Measurements from ENCODE around the gene CENPX.
A peak's percentile ranks its signal among the peaks of the same experiment; 100 is the strongest.
"Not testable (repeated sequence)": the region's sequence is repeated elsewhere in the genome, so short reads cannot be mapped to it uniquely, and the experiment has no call there.

Gene CENPX

DNA sequence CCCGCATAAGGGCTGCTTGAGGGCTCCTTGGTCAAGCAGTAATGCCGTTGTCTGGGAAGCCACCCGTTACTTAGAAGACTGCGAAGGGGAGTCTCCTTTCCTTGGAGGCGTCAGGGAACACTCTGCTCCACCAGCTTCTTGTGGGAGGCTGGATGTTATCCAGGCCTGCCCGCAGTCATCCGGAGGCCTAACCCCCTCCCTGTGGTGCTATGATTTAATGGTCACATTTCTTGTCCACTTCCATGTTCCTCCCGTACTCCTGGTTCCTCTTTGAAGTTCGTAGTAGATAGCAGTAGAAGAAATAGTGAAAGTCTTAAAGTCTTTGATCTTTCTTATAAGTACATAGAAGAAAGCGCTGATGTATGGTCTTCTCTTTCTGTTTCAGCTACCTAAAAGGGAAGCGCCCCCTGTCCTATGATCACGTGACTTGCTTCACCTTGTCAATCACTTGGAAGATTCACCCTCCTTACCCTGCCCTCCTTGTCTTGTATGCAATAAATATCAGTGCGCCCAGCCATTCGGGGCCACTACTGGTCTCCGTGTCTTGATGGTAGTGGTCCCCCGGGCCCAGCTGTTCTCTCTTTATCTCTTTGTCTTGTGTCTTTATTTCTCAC is 16.2 kb upstream of the CENPX start:
- not testable (repeated sequence) for DNase-seq

DNA sequence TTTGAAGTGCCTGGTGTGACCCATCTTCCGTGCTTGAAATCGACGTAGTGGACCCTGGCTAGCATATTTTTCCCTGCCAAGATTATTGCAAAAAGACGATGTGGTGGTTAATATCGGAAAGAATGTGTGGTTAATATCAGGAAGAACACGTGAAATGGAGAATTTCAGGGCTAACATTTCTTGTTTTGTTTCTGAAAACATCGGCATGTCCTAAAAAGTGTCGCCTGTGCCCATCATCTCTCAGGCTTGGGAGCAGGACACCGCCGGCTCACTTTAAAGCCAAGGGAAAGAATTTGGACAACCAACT is 15.2 kb upstream of the CENPX start:
- no peak for DNase-seq

DNA sequence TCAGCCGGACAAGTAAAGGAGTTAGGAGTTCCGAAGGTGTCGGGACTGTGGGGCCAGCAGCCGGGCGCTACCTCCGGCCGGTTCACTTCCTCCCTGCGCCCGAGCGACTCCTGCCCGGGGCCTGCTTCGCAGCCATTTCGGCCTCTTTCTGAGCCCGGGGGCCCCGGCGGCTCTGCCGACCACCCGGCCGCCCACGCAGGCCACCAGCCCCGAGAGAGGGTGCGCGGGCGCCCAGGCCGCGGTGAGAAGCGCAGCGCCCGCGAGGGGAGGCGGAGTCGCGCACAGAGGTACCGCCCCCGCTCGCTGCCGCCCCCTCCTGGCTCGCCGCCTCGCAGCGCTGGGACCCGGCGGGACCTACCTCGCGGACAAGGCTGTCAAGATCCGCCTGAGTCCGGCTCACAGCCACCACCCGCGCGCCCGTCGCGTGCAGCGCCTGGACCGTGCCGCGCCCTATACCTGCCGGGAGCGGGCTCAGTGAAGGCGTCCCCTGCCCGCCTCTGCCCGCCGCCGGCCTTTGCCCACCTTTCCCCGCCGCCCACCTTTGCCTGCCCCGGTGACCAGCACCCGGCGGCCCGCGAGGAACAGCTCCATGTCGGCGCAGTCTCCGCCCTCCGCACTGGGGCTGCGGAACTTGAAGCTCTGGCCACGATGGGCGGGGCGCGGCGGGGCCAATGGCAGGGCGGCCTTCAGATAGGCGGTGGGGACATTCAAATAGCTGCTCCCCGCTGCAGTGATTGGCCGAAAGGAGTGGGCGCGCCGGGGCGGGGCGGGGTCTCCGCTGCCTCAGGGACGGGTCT is 14.6 kb upstream of the CENPX start, which contains the start of gene DCXR:
TSS of gene DCXR (minus strand) at position 606 of the 797 bp plus-strand sequence. CDS start at position 591, 15 bp downstream.
- DNase-seq, result peak; percentile 97

DNA sequence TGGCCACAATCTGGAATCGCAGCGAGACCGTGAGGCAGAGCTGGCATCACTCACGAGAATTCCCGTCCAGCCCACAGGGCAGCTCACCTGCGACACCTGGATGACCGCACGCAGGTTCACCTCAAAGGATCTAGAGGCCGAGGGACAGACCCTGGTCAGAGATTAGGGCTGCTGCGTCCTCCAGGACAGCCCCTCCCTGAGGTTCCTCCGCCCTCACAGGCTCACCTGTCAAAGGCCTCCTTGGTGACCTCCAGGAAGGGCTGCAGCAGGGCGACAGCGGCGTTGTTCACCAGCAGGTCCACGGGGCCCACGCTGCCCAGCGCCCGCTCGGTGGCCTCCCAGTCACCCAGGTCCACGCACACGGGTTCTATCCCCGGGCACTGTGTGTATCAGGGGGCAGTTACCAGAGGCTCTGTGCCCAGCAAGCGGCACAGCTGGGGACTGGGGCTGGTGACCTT is 14.0 kb upstream of the CENPX start:
- no peak for DNase-seq

DNA sequence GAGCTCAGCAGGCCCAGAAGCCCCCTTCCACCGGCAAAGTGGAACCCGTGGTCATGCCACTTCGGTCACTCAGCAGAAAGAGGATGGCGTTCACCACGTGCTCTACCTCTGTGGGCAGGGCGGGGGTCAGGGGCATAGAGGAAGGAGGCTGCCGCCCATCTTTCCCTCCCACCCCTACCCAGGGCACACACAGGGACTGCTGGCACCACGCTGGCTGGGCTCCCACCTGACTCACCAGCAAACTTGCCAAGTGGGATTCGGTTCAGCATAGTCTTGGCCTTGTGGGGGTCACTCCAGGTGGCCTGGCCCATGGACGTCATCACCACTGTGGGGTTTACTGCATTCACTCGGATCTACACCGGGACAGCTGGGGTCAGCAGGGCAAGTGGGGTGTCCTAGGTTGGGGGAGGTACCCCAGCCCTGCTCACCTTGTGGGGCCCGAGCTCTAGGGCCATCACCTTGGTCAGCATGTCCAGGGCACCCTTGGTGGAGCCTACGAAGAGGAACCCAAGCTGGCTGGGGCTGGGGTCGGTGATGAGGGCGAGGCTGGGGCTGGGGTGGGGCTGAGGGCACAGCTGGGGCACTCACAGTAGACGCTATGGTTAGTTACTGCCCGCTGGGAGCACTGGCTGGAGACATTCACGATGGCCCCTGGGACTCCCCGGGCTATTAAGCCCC is 13.4 kb upstream of the CENPX start:
- DNase-seq, result no peak

DNA sequence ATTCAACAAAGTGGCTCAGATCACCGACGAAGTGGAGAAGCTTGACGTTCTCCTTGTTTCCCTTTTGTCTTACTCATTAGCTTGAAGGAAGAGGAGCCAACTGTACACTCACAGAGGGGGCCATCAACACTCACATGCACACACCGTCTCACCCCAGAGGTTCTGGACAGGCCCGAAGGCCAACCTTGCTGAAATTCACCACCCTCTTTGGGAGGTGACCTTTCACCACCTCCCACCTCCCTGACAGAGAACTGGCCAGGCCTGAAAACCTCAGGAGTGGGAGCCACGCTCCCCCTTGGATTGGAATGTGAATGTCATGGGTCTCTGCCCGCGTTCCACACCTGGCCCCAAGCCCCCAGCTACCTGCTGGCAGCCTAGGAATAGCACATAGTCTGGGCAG is 12.8 kb upstream of the CENPX start:
- DNase-seq, result no peak

DNA sequence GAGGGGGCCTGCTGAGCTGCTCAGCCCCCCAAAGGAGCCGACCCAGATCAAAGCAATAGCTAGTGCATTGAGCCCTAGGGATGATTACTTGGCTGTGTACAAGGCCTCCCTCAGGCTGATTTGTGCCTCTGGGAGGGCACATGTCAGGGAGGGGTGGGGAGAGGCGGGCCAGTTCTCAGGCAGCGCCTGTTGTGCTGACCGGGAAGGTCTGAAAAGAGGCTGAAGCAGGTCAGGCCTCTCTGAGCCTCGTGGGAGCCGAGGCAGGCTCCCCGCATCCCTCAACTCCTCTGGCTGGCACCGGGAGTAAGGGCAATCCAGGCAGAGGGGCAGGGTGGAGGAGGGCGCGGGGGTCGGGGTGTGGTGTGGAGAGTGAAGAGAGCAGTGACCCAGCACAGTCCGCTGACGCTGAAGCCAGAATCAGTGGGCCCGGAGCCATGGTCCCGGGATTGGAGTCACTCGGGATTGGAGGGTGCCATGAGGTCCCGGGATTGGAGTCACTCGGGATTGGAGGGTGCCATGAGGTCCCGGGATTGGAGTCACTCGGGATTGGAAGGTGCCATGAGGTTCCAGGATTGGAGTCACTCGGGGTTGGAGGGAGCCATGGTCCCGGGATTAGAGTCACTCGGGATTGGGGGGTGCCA is 11.8 kb upstream of the CENPX start:
- DNase-seq, result no peak

DNA sequence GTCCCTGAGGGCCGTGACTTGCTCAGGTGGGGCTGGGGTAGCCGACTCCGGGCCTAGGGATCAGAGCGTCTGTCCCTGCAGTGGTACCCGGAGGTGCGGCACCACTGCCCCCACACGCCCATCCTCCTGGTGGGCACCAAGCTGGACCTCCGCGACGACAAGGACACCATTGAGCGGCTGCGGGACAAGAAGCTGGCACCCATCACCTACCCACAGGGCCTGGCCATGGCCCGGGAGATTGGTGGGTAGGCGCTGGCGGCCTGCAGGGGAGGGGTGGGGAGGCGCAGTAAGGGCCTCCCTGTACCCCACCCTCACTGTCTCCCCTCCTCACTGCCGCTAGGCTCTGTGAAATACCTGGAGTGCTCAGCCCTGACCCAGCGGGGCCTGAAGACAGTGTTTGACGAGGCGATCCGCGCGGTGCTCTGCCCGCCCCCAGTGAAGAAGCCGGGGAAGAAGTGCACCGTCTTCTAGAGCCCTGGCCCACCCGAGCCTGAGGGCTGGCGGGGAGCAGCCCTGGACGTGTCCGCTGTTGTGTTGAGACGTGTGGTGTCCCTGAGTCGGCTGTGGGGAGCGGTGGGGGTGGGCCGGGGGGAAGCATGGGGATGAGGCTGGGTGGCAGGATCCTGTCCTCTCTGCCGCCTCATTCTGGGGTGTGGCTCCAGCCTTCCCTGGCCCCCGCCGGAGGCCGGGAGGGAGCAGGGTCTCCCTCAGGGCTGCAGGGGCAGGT is 10.8 kb upstream of the CENPX start:
- no peak for DNase-seq

DNA sequence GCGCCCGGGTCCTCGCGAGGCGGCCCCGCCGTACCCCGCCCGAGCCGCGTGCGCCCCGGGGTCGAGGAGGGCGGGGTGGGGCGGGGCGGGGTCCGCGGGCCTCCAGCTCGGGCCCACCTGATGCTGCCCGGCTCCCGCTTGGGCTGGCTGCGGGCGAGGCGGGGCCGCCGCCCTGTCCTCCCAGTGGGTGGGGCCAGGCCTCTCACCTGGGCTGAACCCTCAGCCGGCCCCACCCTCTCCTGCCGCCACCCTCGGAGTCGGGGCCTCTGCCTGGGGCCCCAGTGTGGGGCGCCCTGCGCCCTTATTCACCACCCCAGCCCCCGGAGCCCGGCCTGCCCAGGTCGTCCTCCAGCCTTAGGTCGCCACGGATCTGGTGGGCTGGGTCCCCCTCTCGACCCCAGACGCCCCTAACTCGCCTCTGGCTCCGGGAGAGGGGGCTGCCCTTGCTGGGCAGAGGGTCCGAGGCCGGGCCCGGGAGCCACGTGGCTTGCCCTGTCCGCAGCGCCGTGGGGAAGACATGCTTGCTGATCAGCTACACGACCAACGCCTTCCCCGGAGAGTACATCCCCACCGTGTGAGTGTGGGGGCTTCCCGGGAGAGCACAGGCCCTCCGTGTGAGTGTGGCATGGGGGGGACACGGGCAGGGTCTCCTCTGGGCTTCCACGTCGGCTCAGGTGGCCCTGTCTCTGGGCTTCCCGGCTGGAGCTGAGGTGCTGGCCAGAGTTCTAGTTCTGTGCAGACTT is 9.4 kb upstream of the CENPX start:
- DNase-seq, result peak; percentile 41

DNA sequence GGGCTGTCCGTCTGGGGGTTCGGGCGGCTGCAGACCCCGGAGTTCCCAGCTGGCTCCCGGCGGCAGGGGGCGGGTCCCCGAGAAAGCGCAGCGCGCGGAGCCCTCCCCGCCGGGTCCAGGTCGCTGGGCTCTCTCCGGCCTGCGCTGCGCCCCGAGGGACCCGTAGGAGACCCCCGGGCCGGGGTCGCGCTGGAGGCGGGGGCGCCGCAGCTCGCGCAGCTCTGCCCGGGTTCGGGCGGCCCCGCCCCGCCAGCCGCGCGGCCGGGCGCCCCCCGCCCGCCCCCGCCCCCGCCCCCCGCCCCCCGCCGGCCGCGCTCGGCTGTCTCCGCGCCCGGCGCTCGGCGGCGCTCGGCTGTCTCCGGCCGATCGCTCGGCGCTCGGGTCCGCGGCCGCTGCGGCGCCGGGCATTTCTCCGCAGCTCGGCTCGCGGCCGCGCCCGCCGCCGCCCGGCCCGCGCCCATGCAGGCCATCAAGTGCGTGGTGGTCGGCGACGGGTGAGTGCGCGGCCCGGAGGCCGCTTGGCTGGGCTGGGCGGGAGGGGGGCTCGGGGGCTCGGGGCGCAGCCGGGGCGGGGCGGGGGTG is 8.7 kb upstream of the CENPX start, which contains the start of gene RAC3:
TSS of gene RAC3 (plus strand) at position 376 of the 582 bp plus-strand sequence. CDS start at position 460, 84 bp downstream.
- DNase-seq, result no peak

DNA sequence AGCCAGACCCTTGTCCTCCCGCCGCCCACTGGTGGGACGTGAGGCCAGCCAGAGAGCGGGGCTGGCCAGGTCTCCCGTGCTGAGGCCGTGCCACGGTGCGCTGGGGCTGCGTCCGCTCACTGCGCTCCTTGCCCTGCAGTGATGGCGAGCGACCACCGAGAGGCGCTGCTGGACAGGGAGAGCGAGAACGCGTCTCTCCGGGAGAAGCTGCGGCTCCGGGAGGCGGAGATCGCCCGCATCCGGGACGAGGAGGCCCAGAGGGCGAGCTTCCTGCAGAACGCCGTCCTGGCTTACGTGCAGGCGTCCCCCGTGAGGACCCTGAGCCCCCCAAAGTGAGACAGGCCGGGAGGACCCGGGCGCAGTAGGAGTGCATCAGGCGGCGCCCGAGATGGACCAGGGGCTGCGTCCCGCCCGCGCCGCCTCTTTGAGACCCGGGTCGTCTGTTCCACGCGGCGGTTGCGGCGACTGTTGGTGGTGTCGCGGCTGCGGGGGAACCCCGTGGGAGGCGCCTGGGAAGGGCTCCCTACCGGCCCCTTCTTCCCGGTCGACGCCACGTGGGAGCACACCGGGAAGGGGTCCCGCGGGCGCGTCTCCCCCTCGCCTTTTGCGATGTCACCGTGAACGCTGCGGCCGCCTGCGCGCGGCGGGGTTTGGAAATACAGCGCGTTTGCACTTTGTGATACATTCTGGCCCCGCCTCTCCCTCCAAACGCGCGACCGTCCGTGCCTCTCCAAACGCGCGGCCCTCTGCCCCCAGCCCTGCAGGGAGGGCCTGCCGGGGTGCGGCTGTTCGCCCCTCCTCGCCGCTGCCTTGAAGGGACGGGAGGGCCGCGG is 8.0 kb upstream of the CENPX start:
- DNase-seq, result peak; percentile 87

DNA sequence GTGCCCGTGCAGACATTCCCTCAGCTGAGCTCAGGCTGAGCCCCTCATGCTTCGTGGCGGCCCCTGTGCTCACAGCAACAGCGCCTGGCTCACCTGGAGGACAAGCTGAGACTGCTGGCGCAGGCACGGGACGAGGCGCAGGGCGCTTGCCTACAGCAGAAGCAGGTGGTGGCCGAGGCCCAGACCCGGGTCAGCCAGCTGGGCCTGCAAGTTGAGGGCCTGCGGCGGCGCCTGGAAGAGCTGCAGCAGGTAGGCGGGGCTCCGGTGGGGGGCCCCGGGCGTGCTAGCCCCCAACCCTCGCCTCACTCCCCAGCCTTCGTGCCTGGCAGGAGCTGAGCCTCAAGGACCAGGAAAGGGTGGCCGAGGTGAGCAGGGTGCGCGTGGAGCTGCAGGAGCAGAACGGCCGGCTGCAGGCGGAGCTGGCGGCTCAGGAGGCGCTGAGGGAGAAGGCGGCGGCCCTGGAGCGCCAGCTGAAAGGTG is 7.4 kb upstream of the CENPX start:
- no peak for DNase-seq

DNA sequence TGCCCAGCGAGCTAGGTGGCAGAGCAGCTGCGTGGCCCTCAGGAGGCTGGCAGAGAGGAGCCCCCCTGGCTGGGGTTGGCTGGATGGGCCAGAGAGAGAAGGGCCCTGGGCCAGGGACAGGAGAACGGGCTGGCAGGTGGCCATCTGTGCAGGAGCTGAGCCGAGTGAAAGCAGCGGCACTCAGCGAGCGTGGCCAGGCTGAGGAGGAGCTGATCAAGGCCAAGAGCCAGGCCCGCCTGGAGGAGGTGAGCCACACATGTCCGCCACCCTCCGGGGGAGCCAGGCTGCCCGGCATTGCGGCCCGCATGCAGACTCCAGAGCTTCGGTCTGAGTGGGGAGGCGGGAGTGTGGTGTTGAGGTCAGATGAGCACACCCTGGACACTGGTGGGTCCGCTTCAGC is 6.7 kb upstream of the CENPX start:
- no peak for DNase-seq

DNA sequence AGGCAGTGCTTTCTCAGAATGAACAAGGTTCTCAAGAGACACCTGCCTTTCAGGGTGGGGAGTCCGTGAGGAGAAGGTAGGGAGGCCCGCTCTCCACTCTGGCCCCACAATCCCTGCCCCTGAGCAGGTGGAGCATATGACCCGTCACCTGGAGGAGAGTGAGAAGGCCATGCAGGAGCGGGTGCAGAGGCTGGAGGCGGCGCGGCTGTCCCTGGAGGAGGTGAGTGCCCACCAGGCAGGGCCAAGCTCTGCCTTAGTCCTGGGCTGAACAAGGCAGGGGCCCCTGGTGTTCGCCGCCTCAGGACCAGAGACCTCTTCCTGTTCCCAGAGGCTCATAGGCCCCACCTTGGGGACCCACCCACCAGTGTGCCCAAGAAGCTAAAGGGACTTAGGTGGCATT is 6.3 kb upstream of the CENPX start:
- no peak for DNase-seq

DNA sequence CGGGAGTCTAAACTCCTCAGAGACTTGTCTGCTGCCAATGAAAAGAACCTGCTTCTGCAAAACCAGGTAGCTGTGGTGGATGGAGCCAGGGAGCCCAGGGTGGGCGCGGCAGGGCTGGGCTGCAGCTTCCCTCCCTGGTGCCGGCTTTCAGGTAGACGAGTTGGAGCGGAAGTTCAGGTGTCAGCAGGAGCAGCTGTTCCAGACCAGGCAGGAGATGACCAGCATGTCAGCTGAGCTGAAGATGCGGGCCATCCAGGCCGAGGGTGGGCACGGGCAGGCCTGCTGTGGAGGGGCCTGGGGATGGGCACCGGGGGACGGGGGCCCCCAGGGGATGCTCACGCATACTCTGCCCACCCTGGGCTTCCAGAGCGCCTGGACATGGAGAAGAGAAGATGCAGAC is 5.6 kb upstream of the CENPX start:
- DNase-seq, result no peak

DNA sequence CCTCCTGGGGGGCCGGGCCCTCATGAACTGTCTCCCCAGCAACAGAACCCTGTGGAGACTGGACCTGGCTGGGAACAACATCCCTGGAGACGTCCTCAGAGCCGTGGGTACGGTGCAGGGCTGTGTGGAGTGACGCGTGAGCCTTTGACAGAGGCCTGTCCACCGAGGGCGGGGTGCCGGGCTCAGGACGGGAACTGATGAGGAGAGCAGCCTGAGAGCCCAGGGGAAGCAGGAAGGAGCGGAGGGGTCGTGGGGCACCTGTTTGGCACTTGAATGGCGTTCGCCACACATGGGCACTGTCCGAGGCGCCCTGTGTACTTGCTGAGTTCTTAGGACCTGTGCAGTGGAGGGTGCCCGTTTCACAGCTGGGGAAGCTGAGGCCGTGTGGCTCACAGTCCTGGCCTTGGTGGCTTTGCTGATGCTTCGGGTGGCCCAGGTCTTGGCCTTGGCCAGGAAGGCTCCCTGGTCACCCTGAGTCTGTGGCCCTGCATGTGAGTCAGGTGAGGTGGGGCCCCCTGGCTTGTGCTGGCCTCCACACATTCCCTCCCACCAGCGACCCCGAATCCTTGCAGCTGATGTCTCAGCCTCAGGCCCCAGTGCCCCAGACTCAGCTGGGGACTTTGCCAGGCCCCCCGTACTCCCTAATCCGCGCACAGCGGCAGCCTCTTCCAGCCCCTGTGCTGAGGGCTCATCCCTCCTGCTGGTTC is 2.9 kb upstream of the CENPX start:
- no peak for DNase-seq

DNA sequence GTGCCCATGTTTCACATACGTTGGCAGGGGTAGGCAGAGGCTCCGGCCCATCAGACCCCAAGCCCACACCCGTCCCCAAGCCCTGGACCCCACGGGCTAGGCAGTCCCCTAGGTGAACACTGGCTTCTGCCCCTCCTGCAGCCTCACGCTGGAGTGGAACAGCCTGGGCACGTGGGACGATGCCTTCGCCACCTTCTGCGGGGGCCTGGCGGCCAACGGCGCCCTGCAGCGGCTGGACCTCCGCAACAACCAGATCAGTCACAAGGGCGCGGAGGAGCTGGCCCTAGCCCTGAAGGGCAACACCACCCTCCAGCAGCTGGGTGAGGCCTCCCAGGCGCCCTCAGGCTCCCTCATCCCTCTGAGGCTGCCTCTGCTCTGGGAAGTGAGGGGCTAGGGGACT is 2.2 kb upstream of the CENPX start:
- no peak for DNase-seq

DNA sequence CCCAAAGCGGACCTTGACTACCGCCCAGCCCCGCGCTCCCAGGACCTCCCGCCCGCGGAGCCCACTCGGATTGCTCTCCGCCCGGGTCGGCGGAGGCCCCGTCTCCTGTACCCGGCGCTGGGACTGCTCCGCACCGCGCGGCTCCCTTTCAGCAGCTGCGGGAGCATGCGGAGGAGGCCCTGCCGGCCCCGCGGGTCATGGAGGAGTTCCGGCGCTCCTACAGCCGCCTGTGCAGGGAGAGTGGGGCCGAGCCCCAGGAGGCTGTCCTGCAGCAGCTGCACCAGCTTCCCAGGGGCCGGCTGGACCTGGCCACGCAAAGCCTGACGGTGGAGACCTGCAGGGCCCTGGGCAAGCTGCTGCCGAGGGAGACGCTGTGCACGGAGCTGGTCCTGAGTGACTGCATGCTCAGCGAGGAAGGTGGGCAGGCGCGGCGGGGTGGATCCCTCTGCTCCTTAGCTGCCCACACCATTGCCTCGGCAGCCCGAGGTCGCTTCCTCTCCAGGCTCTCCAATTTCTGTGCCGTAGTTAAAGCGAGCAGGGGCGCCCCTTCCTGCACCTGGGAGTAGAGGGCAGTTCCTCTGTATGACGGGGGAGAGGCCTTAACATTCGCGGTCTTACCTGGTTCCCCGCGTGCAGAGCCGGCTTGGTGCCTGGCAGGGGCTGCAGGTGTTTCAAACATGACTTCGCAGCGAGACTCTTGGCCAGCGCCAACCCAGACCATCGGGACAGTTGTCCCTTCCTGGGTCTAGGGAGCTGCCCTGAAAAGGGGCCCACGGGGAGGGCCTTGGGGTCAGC is 966 bp upstream of the CENPX start:
- peak; percentile 14 for DNase-seq

DNA sequence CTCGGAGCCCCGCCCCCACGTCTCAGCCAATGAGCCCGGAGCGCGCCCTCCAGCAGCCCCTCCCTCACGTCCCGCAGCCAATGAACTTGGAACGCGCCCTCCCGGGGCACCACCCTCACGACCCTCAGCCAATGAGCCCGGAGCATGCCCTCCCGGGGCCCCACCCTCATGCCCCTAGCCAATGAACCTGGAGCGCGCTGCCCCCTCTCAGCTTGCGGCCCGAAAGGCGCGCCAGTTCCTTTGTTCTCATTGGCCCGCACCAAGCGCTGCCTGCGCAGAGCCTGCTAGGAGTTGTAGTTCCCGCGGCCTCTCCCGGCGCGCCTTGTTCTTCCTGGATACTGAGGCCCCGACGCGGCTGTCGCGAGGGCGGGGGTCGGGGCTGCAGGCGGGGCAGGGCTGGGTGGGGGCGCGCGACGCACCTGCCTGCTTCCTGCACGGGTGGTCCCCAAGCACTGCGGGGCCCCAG is 336 bp upstream of the CENPX start, which contains the start of gene LRRC45:
TSS of gene LRRC45 (plus strand) at position 325 of the 466 bp plus-strand sequence. CDS start 339 bp downstream, outside the sequence.
- DNase-seq, result peak; percentile 100

Measured in activated CD4-positive, alpha-beta T cell treated with anti-CD3 and anti-CD28 coated beads, Interleukin-2, amount 50 U/mL, for 16 hours (primary cell).